Astrocyte (in vitro differentiated cells and primary cell): Measurements from ENCODE around the gene PLCD3.

ENCODE experiments used
- EZH2 ChIP-seq: IDR thresholded peaks from 2 replicates; pipeline ENCODE4 v1.6.1; 2012; ENCODE audit warnings: mild to moderate bottlenecking, low read length, inconsistent platforms; ENCODE audit not compliant: insufficient read depth
- TF ChIP-seq, protein P1 (sequence below): IDR thresholded peaks from 2 replicates; pipeline ENCODE4 v1.5.1; 2011; ENCODE audit warnings: low read depth, mild to moderate bottlenecking, inconsistent platforms, low read length, moderate library complexity; ENCODE audit not compliant: insufficient read depth

DNA sequence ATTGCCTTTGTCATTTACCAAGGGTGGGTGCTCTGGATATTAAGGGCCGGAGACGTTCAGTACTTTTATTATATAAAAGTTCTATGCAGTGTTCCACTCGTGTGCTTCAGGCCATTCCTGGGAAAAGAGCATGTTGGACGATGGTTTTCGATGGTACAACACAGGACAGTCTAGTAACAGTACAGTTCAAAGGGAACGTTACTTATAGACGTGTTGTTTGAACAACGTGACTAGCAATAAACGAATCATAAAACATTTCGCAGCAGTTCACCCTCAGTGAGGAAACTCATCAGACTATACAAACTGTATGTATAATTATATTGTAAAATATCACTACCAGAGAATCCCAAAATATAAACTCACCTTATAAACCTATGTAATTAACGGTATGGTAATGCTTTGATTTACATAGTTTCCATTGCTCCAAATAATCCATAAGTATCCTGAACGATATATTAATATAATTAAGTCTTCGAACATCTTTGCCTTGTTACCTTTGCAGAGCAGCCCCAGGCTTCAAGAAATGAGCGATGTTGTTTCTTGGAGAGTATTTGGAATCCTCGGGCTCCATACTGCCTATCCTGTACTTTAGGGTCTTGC lies 70.6 kb downstream of the PLCD3 start:
- TF ChIP-seq, protein P1, sequence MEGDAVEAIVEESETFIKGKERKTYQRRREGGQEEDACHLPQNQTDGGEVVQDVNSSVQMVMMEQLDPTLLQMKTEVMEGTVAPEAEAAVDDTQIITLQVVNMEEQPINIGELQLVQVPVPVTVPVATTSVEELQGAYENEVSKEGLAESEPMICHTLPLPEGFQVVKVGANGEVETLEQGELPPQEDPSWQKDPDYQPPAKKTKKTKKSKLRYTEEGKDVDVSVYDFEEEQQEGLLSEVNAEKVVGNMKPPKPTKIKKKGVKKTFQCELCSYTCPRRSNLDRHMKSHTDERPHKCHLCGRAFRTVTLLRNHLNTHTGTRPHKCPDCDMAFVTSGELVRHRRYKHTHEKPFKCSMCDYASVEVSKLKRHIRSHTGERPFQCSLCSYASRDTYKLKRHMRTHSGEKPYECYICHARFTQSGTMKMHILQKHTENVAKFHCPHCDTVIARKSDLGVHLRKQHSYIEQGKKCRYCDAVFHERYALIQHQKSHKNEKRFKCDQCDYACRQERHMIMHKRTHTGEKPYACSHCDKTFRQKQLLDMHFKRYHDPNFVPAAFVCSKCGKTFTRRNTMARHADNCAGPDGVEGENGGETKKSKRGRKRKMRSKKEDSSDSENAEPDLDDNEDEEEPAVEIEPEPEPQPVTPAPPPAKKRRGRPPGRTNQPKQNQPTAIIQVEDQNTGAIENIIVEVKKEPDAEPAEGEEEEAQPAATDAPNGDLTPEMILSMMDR: no peak
- no peak for TF ChIP-seq EZH2
